Endothelial cell (in vitro differentiated cells): Measurements from ENCODE around the gene SLC19A1. TPM values are rescaled to one million over a fixed set of nuclear protein-coding genes. Genes with fewer than 3 reads are reported as not detected.

Source experiments
- DNase-seq: peaks from one replicate; pipeline ENCODE4 v3.0.0; 2021; ENCODE audit warnings: low spot score
- H3K27ac Mint-ChIP-seq: one replicate; pipeline ENCODE4 v1.8.0; 2021; ENCODE audit warnings: mixed read lengths, inconsistent platforms; ENCODE audit not compliant: unreplicated experiment
- H3K27me3 Mint-ChIP-seq: one replicate; pipeline ENCODE4 v1.8.0; 2021; ENCODE audit warnings: mild to moderate bottlenecking, moderate library complexity, mixed read lengths, inconsistent platforms; ENCODE audit not compliant: unreplicated experiment
- H3K36me3 Mint-ChIP-seq: one replicate; pipeline ENCODE4 v1.8.0; 2021; ENCODE audit warnings: mild to moderate bottlenecking, low read depth, mixed read lengths, inconsistent platforms; ENCODE audit not compliant: unreplicated experiment
- H3K4me1 Mint-ChIP-seq: one replicate; pipeline ENCODE4 v1.8.0; 2021; ENCODE audit warnings: mild to moderate bottlenecking, mixed read lengths, inconsistent platforms; ENCODE audit not compliant: unreplicated experiment
- H3K4me3 Mint-ChIP-seq: one replicate; pipeline ENCODE4 v1.8.0; 2021; ENCODE audit warnings: mild to moderate bottlenecking, mixed read lengths, inconsistent platforms; ENCODE audit not compliant: unreplicated experiment
- H3K9me3 Mint-ChIP-seq: one replicate; pipeline ENCODE4 v1.8.0; 2021; ENCODE audit warnings: mixed read lengths, inconsistent platforms; ENCODE audit not compliant: unreplicated experiment
- CTCF ChIP-seq: fragments of 200-600 bp; sonication (generic); IDR thresholded peaks from one replicate; pipeline ENCODE4 v1.5.0; 2021; ENCODE audit warnings: antibody characterized with exemption; ENCODE audit not compliant: unreplicated experiment
- total RNA-seq: library from RNA; stranded (reverse); fragmentation: NEBNext Ultra II Directional; extraction: Animal tissue kit (Norgen Biotek cat#: 25700); gene quantifications from one replicate; pipeline ENCODE4 v1.2.1, GENCODE V29; 2021; ENCODE audit not compliant: unreplicated experiment

SLC19A1 gene
- total RNA-seq, 1 donor from 2014 or later, result 27.1 TPM

GRCh38 chr21:45537746-45538291 is 4.4 kb downstream of the SLC19A1 start:
- Mint-ChIP-seq H3K4me3 (no peak overlapping the region), H3K36me3 (peaks cover 3% of the 10 kb centered on the region), H3K9me3 (no peaks in the 10 kb centered on the region), H3K4me1 (peaks cover 3% of the 10 kb centered on the region), H3K27ac (no peak overlapping the region), H3K27me3 (peaks cover 6% of the 10 kb centered on the region)
- no peak for TF ChIP-seq CTCF
- DNase-seq, result no peak

DNA sequence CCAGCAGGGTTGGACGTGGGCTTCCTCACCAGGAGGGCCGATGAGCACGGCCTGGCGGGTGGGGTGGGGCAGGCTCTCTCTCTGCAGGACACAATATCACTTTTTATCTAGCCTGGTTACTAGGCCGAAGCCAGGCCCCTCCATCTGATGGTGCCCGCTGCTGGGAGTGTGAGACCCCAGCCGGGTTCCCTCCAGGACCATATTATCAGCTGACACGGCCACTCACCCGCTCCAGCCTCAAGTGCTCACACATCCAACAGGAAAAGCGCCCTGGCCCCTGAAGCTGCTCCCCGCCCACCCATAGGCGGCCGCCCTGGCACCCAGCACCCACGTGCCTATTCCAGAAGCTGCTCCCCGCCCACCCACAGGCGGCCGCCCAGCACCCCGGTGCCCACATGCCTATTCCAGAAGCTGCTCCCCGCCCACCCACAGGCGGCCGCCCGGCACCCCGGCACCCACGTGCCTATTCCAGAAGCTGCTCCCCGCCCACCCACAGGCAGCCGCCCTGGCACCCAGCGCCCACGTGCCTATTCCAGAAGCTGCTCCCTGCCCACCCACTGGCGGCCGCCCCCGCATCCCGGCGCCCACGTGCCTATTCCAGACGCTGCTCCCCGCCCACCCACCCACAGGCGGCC is 5.0 kb downstream of the SLC19A1 start:
- Mint-ChIP-seq H3K36me3 (peaks cover 3% of the 10 kb centered on the region), H3K9me3 (no peaks in the 10 kb centered on the region), H3K27ac (no peak overlapping the region), H3K4me3 (no peak overlapping the region), H3K4me1 (peaks cover 9% of the 10 kb centered on the region), H3K27me3 (peaks cover 8% of the 10 kb centered on the region)
- no peak for DNase-seq
- TF ChIP-seq CTCF, result no peak

DNA sequence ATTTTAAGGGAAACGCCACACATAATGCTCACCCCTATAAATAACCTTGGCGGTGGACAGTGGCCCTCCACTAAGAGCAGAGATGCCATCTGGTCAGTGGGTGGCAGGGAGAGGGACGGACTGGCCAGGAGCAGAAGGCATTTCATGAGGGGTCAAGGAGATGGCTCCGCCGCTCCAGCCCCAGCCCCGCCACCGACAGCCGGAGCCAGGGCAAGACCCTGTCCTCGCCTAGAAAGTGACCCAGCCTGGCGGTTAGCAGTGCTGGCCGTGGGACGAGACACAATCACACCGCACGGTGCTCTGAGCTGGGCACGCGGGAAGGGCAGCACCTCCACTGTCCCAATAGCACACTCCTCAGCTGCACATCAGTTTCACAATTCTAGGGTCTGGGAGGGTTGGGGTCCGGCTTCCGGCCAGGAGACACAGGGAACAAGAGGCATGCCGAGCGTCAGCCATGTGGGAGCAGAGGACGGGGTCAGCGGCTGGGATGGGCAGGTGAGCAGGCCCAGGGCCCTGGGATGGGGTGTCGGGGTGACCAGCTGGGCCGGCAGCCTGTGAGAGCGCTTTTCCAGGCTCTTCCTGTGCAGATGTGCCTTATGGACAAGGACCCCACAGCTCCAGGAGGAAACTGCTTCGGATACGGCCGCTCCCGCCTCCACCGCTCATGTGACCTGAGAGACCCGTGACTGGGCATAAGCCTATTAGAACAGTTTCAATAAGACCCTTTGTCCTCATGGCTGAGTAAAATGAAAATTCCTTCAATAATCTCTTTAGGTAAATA is 5.7 kb downstream of the SLC19A1 start:
- no peak overlapping the region for H3K4me3 Mint-ChIP-seq
- TF ChIP-seq CTCF, result no peak
- H3K4me1 Mint-ChIP-seq, result peaks cover 12% of the 10 kb centered on the region
- H3K36me3 Mint-ChIP-seq, result peaks cover 3% of the 10 kb centered on the region
- H3K9me3 Mint-ChIP-seq, result no peaks in the 10 kb centered on the region
- no peak overlapping the region for H3K27ac Mint-ChIP-seq
- DNase-seq, result no peak
- H3K27me3 Mint-ChIP-seq, result peaks cover 8% of the 10 kb centered on the region

DNA sequence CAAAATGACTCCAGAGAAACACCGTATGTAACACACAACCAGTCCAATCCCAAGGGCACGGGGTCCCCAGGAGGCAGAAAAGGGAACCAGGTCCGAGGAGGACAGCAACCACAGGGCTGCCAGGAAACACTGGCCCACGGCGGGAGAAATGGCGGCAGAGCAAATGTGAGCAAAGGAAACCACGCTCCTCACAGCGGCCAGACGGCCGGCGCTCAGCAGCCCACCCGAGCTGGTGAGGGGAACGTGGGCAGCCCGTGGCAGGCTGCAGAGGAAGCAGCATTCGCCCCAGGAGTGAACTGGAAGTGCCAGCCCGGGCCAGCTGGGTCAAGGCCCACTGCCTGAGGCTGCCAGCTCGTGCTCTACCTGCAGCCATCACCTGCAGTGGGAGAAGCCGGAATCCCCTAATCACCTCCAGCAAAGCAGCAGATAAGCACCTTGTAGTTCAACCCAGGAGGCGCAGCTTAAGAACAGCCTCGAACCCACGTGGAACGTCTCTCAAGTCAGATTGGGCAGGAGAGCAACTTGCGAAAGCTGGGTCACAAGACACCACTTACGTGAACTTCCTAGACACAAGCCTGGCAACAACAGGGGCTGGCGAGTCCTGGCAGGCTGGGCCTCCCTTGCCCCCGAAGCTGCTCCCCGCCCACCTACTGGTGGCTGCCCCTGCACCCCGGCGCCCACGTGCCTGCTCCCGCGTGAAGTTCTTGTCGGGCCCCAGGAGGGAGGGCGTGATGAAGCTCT is 6.7 kb downstream of the SLC19A1 start:
- no peak for TF ChIP-seq CTCF
- no peak for DNase-seq
- no peak overlapping the region for H3K27ac Mint-ChIP-seq
- peaks cover 4% of the 10 kb centered on the region for H3K27me3 Mint-ChIP-seq
- no peaks in the 10 kb centered on the region for H3K9me3 Mint-ChIP-seq
- no peak overlapping the region for H3K4me3 Mint-ChIP-seq
- H3K4me1 Mint-ChIP-seq, result peaks cover 9% of the 10 kb centered on the region
- peaks cover 3% of the 10 kb centered on the region for H3K36me3 Mint-ChIP-seq
